Hematopoietic multipotent progenitor cell treated with erythropoietin and hydrocortisone succinate and interleukin-3 and kit ligand, for 17 days (in vitro differentiated cells): ENCODE data around the gene GFRA4.

Source experiments
- DNase-seq: peaks from one replicate; pipeline ENCODE4 v3.0.0-alpha.2; 2015; ENCODE audit warnings: low spot score

Gene GFRA4

GRCh38 chr20:3653921-3654320, 9.3 kb downstream of the GFRA4 start:
- DNase-seq, result peak; percentile 18

- DNase-seq, result no peak
Observed at GRCh38 chr20:3652676-3653596, 10.3 kb downstream of the GFRA4 start.

- peak; percentile 79 for DNase-seq
Observed at GRCh38 chr20:3652221-3652620, 11.0 kb downstream of the GFRA4 start.

- peak; percentile 8 for DNase-seq
Observed at GRCh38 chr20:3651204-3651962, 11.8 kb downstream of the GFRA4 start.

- no peak for DNase-seq
Observed at GRCh38 chr20:3648951-3649350, 14.2 kb downstream of the GFRA4 start.

- no peak for DNase-seq
Observed at GRCh38 chr20:3647473-3647872, 15.7 kb downstream of the GFRA4 start.

- no peak for DNase-seq
Observed at GRCh38 chr20:3646651-3647050, 16.5 kb downstream of the GFRA4 start.

- DNase-seq, result no peak
Observed at GRCh38 chr20:3646067-3646440, 17.1 kb downstream of the GFRA4 start.

GRCh38 chr20:3645309-3646066, 17.7 kb downstream of the GFRA4 start:
- no peak for DNase-seq

GRCh38 chr20:3640259-3640658, 22.9 kb downstream of the GFRA4 start:
- DNase-seq, result no peak

- DNase-seq, result no peak
Observed at GRCh38 chr20:3635346-3635745, 27.9 kb downstream of the GFRA4 start.

- DNase-seq, result no peak
Observed at GRCh38 chr20:3633913-3634478, 29.2 kb downstream of the GFRA4 start.

GRCh38 chr20:3632311-3633004, 30.7 kb downstream of the GFRA4 start:
- DNase-seq, result peak; percentile 27

GRCh38 chr20:3631534-3631933, 31.7 kb downstream of the GFRA4 start:
- no peak for DNase-seq

GRCh38 chr20:3630429-3630828, 32.8 kb downstream of the GFRA4 start:
- no peak for DNase-seq

GRCh38 chr20:3629893-3630292, 33.3 kb downstream of the GFRA4 start:
- no peak for DNase-seq

- no peak for DNase-seq
Observed at GRCh38 chr20:3628502-3629314, 34.5 kb downstream of the GFRA4 start.

- DNase-seq, result no peak
Observed at GRCh38 chr20:3627476-3627875, 35.7 kb downstream of the GFRA4 start.

- no peak for DNase-seq
Observed at GRCh38 chr20:3622406-3622805, 40.8 kb downstream of the GFRA4 start.

GRCh38 chr20:3621111-3621510, 42.1 kb downstream of the GFRA4 start:
- DNase-seq, result no peak

GRCh38 chr20:3616250-3616649, 46.9 kb downstream of the GFRA4 start:
- DNase-seq, result no peak
